HepG2 (cell line): ENCODE results near the gene CNTD1. TPM values are rescaled to one million over a fixed set of nuclear protein-coding genes. Genes with fewer than 3 reads are reported as not detected.

Source experiments
- ELF3 ChIP-seq: IDR thresholded peaks from 2 replicates; pipeline ENCODE4 v1.6.1; 2016; ENCODE audit warnings: missing genetic modification reagents, missing compliant biosample characterization
- GFI1 ChIP-seq: sonication (generic); formaldehyde crosslinking; IDR thresholded peaks from 2 replicates; pipeline ENCODE4 v1.5.0; 2020; ENCODE audit warnings: missing genetic modification reagents, mild to moderate bottlenecking, borderline replicate concordance
- MYC ChIP-seq: sonication (generic); formaldehyde crosslinking; IDR thresholded peaks from 2 replicates; pipeline ENCODE4 v1.9.0; 2021; ENCODE audit warnings: missing genetic modification reagents, borderline replicate concordance
- NAIF1 ChIP-seq: sonication (generic); formaldehyde crosslinking; IDR thresholded peaks from 2 replicates; pipeline ENCODE4 v1.5.0; 2020; ENCODE audit warnings: mild to moderate bottlenecking, missing genetic modification reagents, borderline replicate concordance
- REPIN1 ChIP-seq: sonication (generic); formaldehyde crosslinking; IDR thresholded peaks from 2 replicates; pipeline ENCODE4 v1.8.0; 2022; ENCODE audit warnings: missing genetic modification reagents, low read depth, mild to moderate bottlenecking, borderline replicate concordance
- SALL1 ChIP-seq: sonication (generic); formaldehyde crosslinking; IDR thresholded peaks from 2 replicates; pipeline ENCODE4 v1.8.0; 2022; ENCODE audit warnings: mild to moderate bottlenecking, missing genetic modification reagents
- SNRNP70 ChIP-seq: fragments of 200-400 bp; formaldehyde crosslinking; IDR thresholded peaks from 2 replicates; pipeline ENCODE4 v1.6.1; 2017; ENCODE audit warnings: mild to moderate bottlenecking, low read depth, low read length, moderate library complexity
- ZBTB7A ChIP-seq: sonication (generic); formaldehyde crosslinking; IDR thresholded peaks from 2 replicates; pipeline ENCODE4 v1.8.0; 2022; ENCODE audit warnings: mild to moderate bottlenecking, missing genetic modification reagents
- ZNF263 ChIP-seq: sonication (generic); formaldehyde crosslinking; IDR thresholded peaks from 2 replicates; pipeline ENCODE4 v1.4.0; 2020; ENCODE audit warnings: missing genetic modification reagents
- ZNF724P ChIP-seq: sonication (generic); formaldehyde crosslinking; IDR thresholded peaks from 2 replicates; pipeline ENCODE4 v1.8.0; 2022; ENCODE audit warnings: missing genetic modification reagents, borderline replicate concordance
- ZNF772 ChIP-seq: sonication (generic); formaldehyde crosslinking; IDR thresholded peaks from 2 replicates; pipeline ENCODE4 v1.5.0; 2020; ENCODE audit warnings: mild to moderate bottlenecking, missing genetic modification reagents
- ZSCAN29 ChIP-seq: sonication (generic); formaldehyde crosslinking; conservative IDR thresholded peaks from 2 replicates; pipeline ENCODE4 v1.4.0; 2020; ENCODE audit warnings: mild to moderate bottlenecking, missing genetic modification reagents
- polyA plus RNA-seq, 8 experiments: library from polyadenylated mRNA; depleted of rRNA in 3 of 8; stranded (reverse) in 7 of 8; unstranded in 1 of 8; fragments of >200 nt; fragmentation: Illumina TruSeq in 4 of 8; extraction: Trizol in 4 of 8; gene quantifications; 2 replicates each; pipeline versions ENCODE4 v1.2.1 to v1.2.3, GENCODE V29; 2011 to 2016; ENCODE audit warnings: low read depth in 4 of 8, missing spikeins in 1 of 8, mixed read lengths in 1 of 8; ENCODE audit not compliant: insufficient read depth in 1 of 8
- total RNA-seq, 5 experiments: library from RNA; depleted of rRNA; stranded (reverse); fragments of >200 nt; fragmentation: Illumina TruSeq; extraction: Trizol; gene quantifications; 2 replicates each; pipeline ENCODE4 v1.2.3, GENCODE V29; 2016; ENCODE audit warnings: low read depth in 1 of 5
- TF ChIP-seq, protein P1 (sequence below): sonication (generic); formaldehyde crosslinking; IDR thresholded peaks from 2 replicates; pipeline ENCODE4 v1.4.0; 2020; ENCODE audit warnings: missing genetic modification reagents
- TF ChIP-seq, protein P2 (sequence below): sonication (generic); formaldehyde crosslinking; IDR thresholded peaks from 2 replicates; pipeline ENCODE4 v1.5.0; 2020; ENCODE audit warnings: mild to moderate bottlenecking, missing genetic modification reagents, borderline replicate concordance
- TF ChIP-seq, protein P3 (sequence below): IDR thresholded peaks from 2 replicates; pipeline ENCODE4 v1.4.0; 2020; ENCODE audit warnings: mild to moderate bottlenecking, missing genetic modification reagents
- TF ChIP-seq, protein P4 (sequence below): sonication (generic); formaldehyde crosslinking; IDR thresholded peaks from 2 replicates; pipeline ENCODE4 v1.8.1; 2023; ENCODE audit warnings: mild to moderate bottlenecking, missing genetic modification reagents

CNTD1 gene
- total and polyA plus RNA-seq, 2 of the 13 experiments (the other 11 are each of a cell fraction or from before 2014, with no cell fraction given), result 0.11 to 0.15 TPM

DNA sequence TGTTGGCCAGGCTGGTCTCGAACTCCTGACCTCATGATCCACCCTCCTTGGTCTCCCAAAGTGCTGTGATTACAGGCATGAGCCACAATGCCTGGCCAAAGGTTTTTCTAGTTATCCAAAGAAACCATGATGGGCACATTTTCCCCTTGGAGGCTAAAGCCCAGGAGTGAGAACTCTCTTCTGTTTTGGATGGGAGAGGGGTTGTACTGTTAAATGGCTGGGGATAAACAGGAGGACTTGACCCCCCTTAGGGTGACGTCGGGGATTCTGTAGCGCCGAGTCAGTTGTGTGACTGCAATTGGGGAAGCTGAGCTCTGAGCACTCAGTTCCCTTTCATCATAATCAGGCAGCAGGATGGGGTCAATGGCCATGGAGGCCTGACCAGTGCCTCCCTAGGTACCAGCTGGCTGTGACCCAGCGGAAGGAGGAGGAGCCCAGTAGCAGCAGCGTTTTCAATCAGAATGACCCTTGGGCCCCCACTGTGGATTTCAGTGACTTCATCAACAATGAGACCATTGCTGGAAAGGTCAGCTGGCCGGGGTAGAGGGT is 56.5 kb downstream of the CNTD1 start (continued):
- TF ChIP-seq ZNF772 (CRISPR knock-in tag) (peak; percentile 56; the same call in 1 of the 2 replicates), MYC (CRISPR knock-in tag) (peak; percentile 39; the same call in 1 of the 2 replicates), REPIN1 (CRISPR knock-in tag) (0 out of 2 replicates have a peak, but pooled peaks have one; percentile 67), ZNF263 (CRISPR knock-in tag) (peak; percentile 51; the same call in 1 of the 2 replicates), ELF3 (CRISPR knock-in tag) (peak; percentile 54; the same call in 1 of the 2 replicates), SNRNP70 (no peak), ZBTB7A (peak; percentile 81; the same call in 1 of the 2 replicates), ZSCAN29 (CRISPR knock-in tag) (peak; percentile 77; the same call in 1 of the 2 replicates), ZNF724P (CRISPR knock-in tag) (peak; percentile 36; the same call in 1 of the 2 replicates), SALL1 (CRISPR knock-in tag) (peak; percentile 79), NAIF1 (CRISPR knock-in tag) (0 out of 2 replicates have a peak, but pooled peaks have one; percentile 59), GFI1 (CRISPR knock-in tag) (peak; percentile 85)
- TF ChIP-seq, protein P1, sequence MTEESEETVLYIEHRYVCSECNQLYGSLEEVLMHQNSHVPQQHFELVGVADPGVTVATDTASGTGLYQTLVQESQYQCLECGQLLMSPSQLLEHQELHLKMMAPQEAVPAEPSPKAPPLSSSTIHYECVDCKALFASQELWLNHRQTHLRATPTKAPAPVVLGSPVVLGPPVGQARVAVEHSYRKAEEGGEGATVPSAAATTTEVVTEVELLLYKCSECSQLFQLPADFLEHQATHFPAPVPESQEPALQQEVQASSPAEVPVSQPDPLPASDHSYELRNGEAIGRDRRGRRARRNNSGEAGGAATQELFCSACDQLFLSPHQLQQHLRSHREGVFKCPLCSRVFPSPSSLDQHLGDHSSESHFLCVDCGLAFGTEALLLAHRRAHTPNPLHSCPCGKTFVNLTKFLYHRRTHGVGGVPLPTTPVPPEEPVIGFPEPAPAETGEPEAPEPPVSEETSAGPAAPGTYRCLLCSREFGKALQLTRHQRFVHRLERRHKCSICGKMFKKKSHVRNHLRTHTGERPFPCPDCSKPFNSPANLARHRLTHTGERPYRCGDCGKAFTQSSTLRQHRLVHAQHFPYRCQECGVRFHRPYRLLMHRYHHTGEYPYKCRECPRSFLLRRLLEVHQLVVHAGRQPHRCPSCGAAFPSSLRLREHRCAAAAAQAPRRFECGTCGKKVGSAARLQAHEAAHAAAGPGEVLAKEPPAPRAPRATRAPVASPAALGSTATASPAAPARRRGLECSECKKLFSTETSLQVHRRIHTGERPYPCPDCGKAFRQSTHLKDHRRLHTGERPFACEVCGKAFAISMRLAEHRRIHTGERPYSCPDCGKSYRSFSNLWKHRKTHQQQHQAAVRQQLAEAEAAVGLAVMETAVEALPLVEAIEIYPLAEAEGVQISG (CRISPR knock-in tag), result peak; percentile 41; the same call in 1 of the 2 replicates
- TF ChIP-seq, protein P2, sequence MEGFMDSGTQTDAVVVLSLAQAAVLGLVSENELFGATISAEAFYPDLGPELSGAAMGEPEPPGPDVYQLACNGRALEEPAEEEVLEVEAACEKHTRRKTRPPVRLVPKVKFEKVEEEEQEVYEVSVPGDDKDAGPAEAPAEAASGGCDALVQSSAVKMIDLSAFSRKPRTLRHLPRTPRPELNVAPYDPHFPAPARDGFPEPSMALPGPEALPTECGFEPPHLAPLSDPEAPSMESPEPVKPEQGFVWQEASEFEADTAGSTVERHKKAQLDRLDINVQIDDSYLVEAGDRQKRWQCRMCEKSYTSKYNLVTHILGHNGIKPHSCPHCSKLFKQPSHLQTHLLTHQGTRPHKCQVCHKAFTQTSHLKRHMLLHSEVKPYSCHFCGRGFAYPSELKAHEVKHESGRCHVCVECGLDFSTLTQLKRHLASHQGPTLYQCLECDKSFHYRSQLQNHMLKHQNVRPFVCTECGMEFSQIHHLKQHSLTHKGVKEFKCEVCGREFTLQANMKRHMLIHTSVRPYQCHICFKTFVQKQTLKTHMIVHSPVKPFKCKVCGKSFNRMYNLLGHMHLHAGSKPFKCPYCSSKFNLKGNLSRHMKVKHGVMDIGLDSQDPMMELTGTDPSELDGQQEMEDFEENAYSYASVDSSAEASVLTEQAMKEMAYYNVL (CRISPR knock-in tag), result peak; percentile 66; the same call in 1 of the 2 replicates
- TF ChIP-seq, protein P3, sequence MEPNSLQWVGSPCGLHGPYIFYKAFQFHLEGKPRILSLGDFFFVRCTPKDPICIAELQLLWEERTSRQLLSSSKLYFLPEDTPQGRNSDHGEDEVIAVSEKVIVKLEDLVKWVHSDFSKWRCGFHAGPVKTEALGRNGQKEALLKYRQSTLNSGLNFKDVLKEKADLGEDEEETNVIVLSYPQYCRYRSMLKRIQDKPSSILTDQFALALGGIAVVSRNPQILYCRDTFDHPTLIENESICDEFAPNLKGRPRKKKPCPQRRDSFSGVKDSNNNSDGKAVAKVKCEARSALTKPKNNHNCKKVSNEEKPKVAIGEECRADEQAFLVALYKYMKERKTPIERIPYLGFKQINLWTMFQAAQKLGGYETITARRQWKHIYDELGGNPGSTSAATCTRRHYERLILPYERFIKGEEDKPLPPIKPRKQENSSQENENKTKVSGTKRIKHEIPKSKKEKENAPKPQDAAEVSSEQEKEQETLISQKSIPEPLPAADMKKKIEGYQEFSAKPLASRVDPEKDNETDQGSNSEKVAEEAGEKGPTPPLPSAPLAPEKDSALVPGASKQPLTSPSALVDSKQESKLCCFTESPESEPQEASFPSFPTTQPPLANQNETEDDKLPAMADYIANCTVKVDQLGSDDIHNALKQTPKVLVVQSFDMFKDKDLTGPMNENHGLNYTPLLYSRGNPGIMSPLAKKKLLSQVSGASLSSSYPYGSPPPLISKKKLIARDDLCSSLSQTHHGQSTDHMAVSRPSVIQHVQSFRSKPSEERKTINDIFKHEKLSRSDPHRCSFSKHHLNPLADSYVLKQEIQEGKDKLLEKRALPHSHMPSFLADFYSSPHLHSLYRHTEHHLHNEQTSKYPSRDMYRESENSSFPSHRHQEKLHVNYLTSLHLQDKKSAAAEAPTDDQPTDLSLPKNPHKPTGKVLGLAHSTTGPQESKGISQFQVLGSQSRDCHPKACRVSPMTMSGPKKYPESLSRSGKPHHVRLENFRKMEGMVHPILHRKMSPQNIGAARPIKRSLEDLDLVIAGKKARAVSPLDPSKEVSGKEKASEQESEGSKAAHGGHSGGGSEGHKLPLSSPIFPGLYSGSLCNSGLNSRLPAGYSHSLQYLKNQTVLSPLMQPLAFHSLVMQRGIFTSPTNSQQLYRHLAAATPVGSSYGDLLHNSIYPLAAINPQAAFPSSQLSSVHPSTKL, result peak; percentile 71
- TF ChIP-seq, protein P4, sequence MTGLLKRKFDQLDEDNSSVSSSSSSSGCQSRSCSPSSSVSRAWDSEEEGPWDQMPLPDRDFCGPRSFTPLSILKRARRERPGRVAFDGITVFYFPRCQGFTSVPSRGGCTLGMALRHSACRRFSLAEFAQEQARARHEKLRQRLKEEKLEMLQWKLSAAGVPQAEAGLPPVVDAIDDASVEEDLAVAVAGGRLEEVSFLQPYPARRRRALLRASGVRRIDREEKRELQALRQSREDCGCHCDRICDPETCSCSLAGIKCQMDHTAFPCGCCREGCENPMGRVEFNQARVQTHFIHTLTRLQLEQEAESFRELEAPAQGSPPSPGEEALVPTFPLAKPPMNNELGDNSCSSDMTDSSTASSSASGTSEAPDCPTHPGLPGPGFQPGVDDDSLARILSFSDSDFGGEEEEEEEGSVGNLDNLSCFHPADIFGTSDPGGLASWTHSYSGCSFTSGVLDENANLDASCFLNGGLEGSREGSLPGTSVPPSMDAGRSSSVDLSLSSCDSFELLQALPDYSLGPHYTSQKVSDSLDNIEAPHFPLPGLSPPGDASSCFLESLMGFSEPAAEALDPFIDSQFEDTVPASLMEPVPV (CRISPR knock-in tag), result peak; percentile 66; the same call in 1 of the 2 replicates
